Lung (tissue), 12 donors: ENCODE data around the gene HOXB13. TPM values are rescaled to one million over a fixed set of nuclear protein-coding genes. Genes with fewer than 3 reads are reported as not detected.

ENCODE experiments used
- ATAC-seq: fragments of 200-7000 bp; cut with Tn5 transposase; one replicate; pipeline ENCODE4 v1.9.1; 2020; ENCODE audit warnings: moderate number of reproducible peaks; ENCODE audit not compliant: insufficient read depth, low FRiP score
- DNase-seq, 3 donors: peaks; one replicate each; pipeline ENCODE4 v3.0.0-alpha.2; 2013 to 2017
- H3K27ac ChIP-seq, 2 donors: one replicate each; pipeline ENCODE4 v1.5.1; 2013; ENCODE audit warnings: mild to moderate bottlenecking in 2 of 2, moderate library complexity in 2 of 2, control low read depth in 1 of 2, inconsistent platforms in 1 of 2, low read depth in 1 of 2, low read length in 1 of 2
- H3K27me3 ChIP-seq, 3 donors: one replicate each; pipeline ENCODE4 v1.5.1; 2013; ENCODE audit warnings: low read length in 2 of 3; ENCODE audit not compliant: control insufficient read depth in 3 of 3, insufficient read depth in 3 of 3
- H3K36me3 ChIP-seq, 4 donors: one replicate each; pipeline ENCODE4 v1.5.1; 2013; ENCODE audit warnings: low read length in 4 of 4, mild to moderate bottlenecking in 1 of 4, moderate library complexity in 1 of 4; ENCODE audit not compliant: control insufficient read depth in 4 of 4, insufficient read depth in 4 of 4
- H3K4me1 ChIP-seq, 5 donors: one replicate each; pipeline ENCODE4 v1.5.1; 2013; ENCODE audit warnings: low read length in 5 of 5, mild to moderate bottlenecking in 2 of 5, moderate library complexity in 1 of 5; ENCODE audit not compliant: control insufficient read depth in 5 of 5, insufficient read depth in 5 of 5
- H3K4me3 ChIP-seq: one replicate; pipeline ENCODE4 v1.5.1; 2013; ENCODE audit warnings: mild to moderate bottlenecking, control low read depth, moderate library complexity
- H3K9ac ChIP-seq, 2 donors: one replicate each; pipeline ENCODE4 v1.5.1; 2013; ENCODE audit warnings: low read length in 2 of 2, control low read depth in 1 of 2; ENCODE audit not compliant: insufficient read depth in 1 of 2
- H3K9me3 ChIP-seq, 4 donors: one replicate each; pipeline ENCODE4 v1.5.1; 2013; ENCODE audit warnings: low read length in 3 of 4, mild to moderate bottlenecking in 1 of 4, moderate library complexity in 1 of 4; ENCODE audit not compliant: control insufficient read depth in 4 of 4, insufficient read depth in 3 of 4
- WGBS, 2 donors: extraction: QIAGEN DNeasy Blood & Tissue Kit; methylation state at CpG; one replicate each; pipeline ENCODE4 v1.1.7; 2013; 5-methylcytosine and 5-hydroxymethylcytosine counted together
- polyA plus RNA-seq, 2 donors: library from polyadenylated mRNA; stranded (reverse); fragments of 200-250 nt; gene quantifications; one replicate each; pipeline ENCODE4 v1.2.1, GENCODE V29; 2013
- total RNA-seq, 2 donors: library from RNA; depleted of rRNA in 1 of 2; stranded (reverse); fragments of >200 nt in 1 of 2; gene quantifications; one replicate each; pipeline ENCODE4 v1.2.1, GENCODE V29; 2014 to 2021
- TF ChIP-seq, protein P1 (sequence below): IDR thresholded peaks from 2 replicates; pipeline ENCODE4 v1.5.1; 2012; ENCODE audit warnings: mild to moderate bottlenecking; ENCODE audit errors: control extremely low read depth, extremely low read depth
- donor health status: control.
- donor health status: control.
- donor health status: Bipolar disorder and iron deficiency.
- donor health status: healthy.
- donor health status: DM: yes; HTN: yes; CAD: no.

Gene HOXB13
- total and polyA plus RNA-seq, 4 donors: not detected

DNA sequence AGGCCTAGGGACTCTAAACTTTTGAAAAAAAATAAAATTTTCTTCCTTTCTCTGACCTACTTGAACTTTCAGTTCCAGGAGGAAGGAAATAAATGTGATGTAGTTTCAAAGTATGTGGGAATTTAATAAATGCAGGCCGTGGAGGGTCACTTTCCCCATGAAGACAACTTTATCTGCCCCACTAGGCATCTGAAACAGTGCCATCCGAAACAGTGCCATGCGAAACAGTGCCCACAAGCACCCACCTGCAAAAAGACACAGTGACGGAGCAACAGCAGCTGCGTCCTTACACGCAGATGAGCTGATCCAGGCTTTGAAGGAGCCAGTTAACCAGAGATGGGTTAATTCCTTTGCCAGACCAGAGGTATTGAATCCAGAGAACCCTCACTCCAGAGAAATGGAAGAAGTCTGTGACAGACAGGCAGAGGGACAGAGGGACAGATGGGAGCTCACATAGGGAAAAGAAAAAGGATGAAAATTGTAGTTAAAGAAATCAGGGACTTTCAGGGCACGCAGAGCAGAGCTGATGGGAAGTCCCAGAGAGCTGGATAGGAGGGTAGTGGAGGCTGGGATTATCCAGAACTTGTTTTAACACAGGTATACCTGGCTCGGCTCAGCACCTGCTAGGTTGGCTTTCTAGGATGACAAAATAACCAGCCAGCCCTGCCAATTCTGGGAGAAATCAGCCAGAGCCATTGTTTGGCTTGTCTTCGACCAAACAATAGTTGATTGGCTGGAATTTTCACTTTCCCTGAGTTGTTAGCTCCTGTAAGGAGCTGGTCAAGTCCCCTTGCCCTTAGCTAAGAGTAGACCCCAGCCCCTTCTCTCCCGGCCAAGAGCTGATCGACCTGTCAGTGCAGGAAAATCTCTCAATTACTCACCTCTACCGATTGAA is 17.1 kb upstream of the HOXB13 start:
- Histone ChIP-seq H3K4me3 (no peak overlapping the region), H3K27ac (no peak overlapping the region), H3K36me3 (no peaks in the 10 kb centered on the region), H3K27me3 (peaks cover 21 to 99% (median 98%) of the 10 kb centered on the region in 3 donors), H3K4me1 (no peaks in the 10 kb centered on the region), H3K9me3 (peaks cover 0 to 8% (median 0%) of the 10 kb centered on the region in 4 donors), H3K9ac (no peak overlapping the region)
- no peak for ATAC-seq
- WGBS, 2 donors: 13 to 19% methylated on average over 12 of the region's 12 CpGs
- DNase-seq: no peak
- TF ChIP-seq, protein P1, sequence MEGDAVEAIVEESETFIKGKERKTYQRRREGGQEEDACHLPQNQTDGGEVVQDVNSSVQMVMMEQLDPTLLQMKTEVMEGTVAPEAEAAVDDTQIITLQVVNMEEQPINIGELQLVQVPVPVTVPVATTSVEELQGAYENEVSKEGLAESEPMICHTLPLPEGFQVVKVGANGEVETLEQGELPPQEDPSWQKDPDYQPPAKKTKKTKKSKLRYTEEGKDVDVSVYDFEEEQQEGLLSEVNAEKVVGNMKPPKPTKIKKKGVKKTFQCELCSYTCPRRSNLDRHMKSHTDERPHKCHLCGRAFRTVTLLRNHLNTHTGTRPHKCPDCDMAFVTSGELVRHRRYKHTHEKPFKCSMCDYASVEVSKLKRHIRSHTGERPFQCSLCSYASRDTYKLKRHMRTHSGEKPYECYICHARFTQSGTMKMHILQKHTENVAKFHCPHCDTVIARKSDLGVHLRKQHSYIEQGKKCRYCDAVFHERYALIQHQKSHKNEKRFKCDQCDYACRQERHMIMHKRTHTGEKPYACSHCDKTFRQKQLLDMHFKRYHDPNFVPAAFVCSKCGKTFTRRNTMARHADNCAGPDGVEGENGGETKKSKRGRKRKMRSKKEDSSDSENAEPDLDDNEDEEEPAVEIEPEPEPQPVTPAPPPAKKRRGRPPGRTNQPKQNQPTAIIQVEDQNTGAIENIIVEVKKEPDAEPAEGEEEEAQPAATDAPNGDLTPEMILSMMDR: no peak

DNA sequence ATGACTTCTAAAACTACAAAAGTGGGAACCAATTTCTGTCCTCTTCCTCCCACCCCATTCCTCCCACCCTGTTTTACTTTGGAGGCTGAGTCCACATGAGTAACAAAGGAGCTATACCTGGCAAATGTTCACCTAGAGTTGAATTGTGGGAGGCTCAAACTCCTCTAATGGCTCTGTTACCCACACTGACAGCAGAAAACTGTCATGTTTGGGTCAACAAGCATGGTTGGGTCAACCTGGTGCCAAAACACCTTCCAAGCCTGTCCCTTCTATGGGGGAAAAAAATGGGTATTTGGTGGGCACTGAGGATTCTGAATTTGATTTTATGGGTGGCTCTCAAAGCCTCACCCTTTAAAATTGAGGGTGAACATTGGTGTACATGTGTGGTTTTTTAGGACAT is 12.0 kb upstream of the HOXB13 start:
- DNase-seq: no peak
- H3K36me3 ChIP-seq: no peaks in the 10 kb centered on the region
- no peak for ATAC-seq
- peaks cover 8 to 99% (median 95%) of the 10 kb centered on the region in 3 donors for H3K27me3 ChIP-seq
- H3K9me3 ChIP-seq: peaks cover 0 to 8% (median 0%) of the 10 kb centered on the region in 4 donors
- no peak overlapping the region for H3K9ac ChIP-seq
- no peak overlapping the region for H3K4me3 ChIP-seq
- H3K4me1 ChIP-seq: no peaks in the 10 kb centered on the region
- TF ChIP-seq, protein P1: no peak
- H3K27ac ChIP-seq: no peak overlapping the region

DNA sequence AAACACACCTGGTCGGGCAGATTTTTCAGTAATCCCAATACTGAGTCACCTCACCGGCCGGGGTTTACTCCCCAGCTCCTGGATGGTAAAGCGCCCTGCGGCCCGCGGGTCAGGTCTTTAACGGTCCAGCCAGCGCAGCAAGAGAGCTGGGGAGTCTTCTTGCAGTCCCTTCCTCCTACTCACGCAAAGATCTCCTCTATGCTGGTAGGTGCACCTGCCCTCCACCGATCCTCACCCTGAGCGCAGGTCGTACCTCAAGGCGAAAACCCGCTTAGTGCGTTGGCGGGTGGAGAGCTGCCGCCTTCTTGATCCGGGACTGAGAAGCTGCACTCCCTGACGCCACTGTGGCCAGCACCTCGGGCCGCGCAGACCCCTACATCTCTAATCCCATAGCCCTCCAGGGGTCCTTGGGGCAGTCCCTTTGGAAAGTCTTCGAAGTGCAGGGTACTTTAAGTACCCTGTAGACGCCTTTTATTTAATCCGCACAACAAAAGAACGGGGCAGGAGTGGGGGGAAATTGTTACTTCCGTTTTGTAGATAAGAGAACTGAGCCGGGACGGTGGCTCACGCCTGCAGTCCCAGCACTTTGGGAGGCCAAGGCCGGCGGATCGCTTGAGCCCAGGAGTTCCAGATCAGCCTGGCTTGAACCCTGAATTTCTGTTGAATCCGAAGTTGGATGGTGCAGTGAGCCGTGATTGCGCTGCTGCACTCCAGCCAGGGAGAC is 10.4 kb upstream of the HOXB13 start:
- H3K4me3 ChIP-seq: no peak overlapping the region
- H3K27me3 ChIP-seq: peaks cover 0 to 99% (median 96%) of the 10 kb centered on the region in 3 donors
- no peaks in the 10 kb centered on the region for H3K36me3 ChIP-seq
- no peak overlapping the region for H3K27ac ChIP-seq
- peaks cover 0 to 11% (median 0%) of the 10 kb centered on the region in 4 donors for H3K9me3 ChIP-seq
- no peaks in the 10 kb centered on the region for H3K4me1 ChIP-seq
- ATAC-seq: no peak
- no peak for DNase-seq
- TF ChIP-seq, protein P1: no peak
- WGBS, 2 donors: 6% methylated on average over 37 of the region's 37 CpGs
- H3K9ac ChIP-seq: no peak overlapping the region
